Activated CD8-positive, alpha-beta memory T cell treated with anti-CD3 and anti-CD28 coated beads for 24 hours (primary cell): Measurements from ENCODE around the gene CXCL5.
"Not testable (repeated sequence)": the region's sequence is repeated elsewhere in the genome, so short reads cannot be mapped to it uniquely, and the experiment has no call there.

Source experiments
- DNase-seq: peaks from one replicate; pipeline ENCODE4 v3.0.0-alpha.2; 2020

Gene CXCL5

DNA sequence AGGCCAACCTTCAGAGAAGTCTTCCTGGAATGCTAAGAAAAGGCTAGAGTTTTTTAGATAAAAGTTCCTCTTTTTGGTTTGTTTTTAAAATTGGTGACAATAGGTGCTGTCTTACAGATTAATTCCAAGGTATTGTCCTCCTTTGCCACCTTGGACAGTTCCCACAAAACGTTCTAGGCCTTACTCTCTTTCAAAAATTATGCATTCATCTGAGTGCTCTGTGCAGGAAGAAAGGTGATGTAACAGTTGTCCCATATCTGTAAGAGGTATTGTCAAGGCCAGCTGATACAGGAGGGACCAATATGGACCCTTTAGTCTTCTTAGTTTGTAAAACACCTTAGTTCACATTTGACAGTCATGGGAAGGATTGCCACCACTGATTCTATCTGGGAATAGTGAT lies 15.9 kb upstream of the CXCL5 start:
- no peak for DNase-seq

DNA sequence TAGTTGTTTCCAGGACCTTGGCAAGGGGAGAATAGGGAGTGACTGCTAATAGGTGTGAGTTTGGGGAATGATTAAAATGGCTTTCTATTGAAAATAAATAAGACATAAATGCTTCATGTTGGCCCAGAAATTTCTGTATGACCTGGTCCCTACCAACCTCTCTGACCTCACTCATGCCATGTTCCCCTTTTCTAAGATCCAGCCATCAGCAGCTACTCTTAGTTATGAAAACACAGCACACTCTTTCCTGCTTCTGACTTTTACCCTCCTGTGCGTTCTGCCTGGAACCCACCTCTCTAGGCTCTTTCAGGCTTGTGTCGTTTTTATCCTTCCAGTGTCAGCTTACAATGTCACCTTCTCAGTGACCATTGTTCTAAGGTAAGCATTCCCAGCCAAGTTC lies 14.8 kb upstream of the CXCL5 start:
- no peak for DNase-seq

DNA sequence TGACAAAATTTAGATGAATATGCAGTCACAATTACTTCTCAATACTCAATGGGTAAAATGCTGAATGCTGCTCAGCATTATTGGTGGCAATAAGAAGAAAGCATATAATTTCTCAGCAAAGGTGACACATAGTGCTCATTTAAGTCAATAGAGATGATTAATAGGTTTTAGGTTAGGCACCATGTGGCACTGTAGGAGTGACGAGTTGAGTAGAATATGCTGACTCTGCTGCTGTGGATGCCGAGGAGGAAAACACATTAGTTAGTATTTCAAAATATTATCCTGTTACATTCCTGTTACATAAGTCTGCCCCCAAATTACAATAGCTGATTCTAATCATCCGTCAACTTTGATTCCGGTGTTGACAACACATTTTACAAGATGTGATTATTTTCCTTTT lies 13.7 kb upstream of the CXCL5 start:
- DNase-seq = no peak

DNA sequence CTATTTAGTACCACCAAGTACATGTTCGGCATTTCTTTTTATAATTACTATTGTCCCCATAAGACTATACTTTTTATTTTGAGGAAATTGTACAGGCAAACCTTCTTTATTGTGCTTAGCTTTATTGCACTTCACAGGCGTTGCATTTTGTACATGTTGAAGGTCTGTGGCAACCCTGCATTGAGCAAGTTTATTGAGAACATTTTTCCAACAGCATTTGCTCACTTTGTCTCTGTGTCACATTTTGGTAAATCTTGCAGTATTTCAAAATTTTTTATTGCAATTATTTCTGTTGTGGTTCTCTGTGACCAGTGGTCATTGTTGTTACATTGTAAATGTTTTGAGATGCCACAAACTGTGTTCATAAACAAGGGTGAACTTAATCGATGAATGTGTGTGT lies 10.8 kb upstream of the CXCL5 start:
- no peak for DNase-seq

DNA sequence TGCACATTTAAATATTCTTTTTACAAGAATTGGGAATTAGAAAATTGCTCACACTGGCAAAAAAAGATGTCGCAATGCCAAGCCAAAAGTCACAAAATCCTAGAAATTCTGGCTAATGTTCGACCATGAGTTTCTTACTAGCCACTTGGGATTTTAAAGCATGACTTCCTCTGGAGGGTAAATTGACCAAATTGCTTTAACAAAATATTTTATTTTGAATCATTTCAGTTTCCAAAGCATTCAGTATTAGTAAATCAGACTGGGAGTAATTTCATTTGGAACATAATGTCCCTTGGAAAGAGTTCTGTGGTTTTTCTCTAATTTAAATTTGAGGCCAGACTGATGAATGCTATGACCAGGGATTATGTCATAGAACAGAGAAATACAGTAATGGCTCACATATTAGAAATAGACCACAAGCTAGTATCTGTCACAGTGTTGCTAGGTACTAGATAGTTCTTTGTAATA lies 7.6 kb upstream of the CXCL5 start:
- no peak for DNase-seq

DNA sequence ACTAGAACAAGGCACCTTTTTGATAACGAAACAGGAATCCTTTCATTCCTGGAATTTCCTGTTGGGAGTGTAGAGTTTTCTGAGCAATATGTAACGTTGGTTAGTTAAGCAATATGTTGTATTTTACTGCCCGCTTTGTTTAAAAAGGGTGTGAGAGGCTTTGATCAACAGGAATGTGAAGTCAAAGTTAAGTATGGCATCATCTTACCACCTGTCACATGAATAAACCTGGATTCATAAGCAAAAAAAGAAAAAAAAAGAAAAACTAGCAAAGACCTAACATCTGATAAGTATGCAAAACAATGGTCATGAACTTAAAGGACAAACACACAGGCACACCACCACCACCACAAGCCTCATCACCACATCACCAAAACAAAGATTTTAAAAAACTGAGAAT lies 7.1 kb upstream of the CXCL5 start:
- no peak for DNase-seq

DNA sequence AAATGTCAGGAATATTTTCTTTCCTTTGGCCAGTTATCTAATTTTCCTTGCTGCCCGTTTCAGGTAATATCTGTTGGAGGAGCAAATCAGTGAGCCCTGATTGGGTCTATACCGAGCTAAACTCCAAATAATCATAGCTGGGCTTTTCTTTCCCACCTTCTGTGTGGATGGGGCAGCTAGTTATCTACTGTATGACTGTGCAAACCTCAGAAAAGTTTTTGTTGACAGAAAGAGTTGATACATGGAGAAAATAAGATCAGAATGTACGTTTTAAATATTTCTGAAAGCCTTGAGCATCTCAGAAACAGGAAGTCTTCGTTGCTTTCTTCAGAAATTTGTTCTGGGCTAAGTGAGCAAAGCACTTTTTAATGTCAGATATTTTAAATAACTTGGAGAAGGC lies 6.2 kb upstream of the CXCL5 start:
- no peak for DNase-seq

DNA sequence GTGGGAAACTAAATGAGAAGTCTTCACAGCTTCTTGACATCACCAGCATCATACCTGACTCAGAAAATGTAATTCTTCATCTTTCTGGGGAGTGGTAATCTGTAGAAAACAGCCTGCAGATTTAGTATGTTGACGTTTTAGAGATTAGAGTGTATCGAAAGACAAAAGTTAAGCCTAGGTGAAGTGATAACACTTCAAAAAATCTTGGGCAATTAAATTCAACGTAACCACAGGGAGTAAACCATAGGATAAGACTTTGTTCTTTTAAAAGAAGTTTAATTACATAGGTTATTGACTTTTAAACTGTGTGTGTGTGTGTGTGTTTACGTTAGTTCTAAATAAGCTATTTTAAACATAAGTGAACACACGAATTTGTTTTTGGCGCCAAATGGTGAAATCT lies 1.8 kb upstream of the CXCL5 start:
- DNase-seq = no peak

DNA sequence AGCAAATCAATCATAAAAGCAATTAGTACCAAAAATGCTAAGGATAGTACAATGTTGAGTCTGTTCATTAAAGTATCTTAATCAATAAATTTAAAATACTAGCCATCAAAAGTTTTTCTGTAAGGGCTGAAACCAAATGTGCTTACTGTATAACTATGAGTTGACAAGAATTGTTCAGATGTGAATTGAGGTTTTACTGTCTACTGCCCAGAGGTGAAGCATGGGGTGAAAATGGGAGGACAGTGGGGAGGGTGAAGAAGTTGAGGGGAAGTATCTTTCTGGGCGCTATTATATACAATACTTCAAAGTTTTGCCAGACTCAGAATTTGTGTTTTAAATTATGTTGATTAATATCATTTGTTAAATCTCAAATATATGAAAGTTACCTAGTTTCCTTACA lies 6.4 kb downstream of the CXCL5 start:
- DNase-seq = no peak

DNA sequence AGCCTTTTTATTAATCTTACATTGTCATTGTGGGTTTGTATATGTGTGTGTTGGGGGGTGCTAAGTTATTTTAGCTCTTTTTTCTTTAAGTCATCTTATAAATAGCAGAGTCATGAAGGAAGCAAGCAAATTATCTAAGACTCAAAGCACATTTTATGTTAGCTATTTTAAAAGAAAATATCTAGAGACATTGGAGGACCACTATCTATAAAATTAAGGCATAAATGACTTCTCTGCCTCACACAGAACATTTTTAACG lies 6.8 kb downstream of the CXCL5 start:
- no peak for DNase-seq

DNA sequence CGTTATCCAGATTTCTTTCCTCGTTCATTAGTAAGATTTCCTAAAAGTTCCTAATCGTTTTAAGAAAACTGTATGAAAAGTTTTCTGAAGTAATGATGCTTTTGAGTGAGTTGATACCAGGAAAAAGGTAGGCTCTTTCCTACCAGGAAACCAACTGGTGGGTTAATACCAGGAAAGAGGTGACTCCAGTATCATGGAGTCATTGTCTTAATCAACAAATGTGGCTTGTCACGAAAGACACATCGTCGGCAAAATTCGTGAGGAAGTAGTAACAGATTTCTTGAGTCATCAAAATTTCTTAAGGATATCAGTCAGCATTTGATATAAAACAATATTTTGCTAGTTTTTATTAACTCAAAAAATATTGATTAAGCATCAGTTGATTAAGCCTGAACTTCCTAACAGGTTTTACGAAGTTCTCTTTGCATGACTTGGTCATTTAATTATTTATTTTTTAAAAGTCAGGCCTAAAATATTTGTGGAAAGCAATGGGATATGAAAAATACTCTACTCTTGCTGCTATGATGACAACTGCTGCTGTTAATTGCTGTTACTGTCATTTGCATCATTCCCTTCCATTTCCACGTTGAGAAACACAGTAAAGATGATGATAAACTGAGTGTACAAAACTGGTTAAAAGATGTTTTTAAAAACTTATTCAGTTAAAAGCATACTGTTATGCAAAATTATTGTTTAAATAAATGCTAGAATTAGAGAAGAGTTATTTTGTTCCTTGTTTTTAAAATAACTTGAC lies 7.3 kb downstream of the CXCL5 start:
- no peak for DNase-seq

DNA sequence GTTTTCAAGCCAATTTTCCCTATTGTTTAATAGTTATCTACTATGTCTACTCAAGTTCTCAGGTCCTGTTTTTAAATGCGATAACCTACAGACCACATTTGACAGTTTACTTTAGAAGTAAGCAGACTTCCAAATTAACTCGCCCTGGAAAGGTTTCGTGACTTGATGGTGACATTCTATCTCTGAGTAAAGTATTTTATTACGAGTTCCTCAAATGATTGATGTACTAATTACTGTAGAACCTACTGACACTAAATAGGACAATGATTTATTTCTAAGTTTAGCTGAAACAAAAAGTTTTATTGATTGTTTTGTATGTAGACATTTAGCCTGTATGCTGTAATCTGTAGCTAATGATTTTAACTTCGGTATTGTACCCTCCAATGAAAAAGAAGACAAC lies 8.5 kb downstream of the CXCL5 start:
- DNase-seq = no peak

DNA sequence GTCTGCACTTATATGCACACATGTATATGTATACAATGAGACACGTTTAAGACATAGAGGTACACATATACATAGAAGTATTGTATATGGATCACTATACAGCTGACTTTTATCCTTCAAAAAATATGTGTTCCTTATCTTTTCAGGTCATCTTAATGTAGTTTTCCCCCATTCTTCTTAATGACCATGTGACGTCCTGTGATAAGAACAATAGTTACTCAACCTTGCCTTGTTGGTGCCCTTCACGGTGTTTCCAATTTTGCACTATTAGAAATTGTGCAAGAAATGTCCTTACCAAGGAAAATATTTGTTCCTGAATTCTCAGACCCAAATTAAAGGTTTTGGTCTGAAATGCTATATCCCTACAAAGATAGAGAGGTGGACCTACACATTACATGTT lies 9.4 kb downstream of the CXCL5 start:
- DNase-seq = no peak

DNA sequence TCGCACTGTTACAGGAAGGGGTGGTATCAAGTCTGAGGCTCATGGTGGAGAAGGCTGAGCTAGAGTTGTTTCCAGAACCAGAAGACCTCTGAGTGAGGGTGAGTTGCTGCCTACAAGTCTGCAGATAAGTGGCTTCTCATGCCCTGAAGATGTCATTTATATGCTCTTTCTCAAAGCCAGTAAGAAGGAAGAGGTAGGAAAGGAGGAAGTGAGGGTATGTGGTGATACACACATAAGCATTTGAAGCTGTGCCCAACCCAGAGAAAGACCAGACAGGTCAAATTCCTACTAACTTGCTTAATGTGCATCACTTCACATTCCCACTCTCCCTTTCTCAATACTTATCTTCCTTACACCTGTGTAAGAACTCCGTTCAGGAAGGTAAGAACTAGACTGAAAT lies 10.4 kb downstream of the CXCL5 start, which contains the start of gene PPBP:
TSS of gene PPBP (minus strand) at position 130 of the 400 bp plus-strand sequence. CDS start at position 43, 87 bp downstream.
- DNase-seq = no peak

DNA sequence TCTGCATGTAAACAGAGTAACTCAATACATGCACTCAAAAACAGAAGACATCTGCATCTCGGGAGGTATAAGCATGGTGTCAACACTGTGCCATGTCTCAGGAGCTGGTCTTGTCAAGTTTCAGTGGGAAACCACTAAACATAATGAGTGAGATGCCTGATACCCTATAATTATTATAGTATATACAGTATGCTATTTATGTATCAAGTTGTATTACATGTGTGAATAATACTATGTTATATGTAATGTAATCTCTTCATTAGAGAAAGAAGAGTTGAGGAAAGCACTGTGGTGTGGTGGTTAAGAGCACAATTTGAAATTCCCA lies 13.0 kb downstream of the CXCL5 start:
- DNase-seq = no peak

DNA sequence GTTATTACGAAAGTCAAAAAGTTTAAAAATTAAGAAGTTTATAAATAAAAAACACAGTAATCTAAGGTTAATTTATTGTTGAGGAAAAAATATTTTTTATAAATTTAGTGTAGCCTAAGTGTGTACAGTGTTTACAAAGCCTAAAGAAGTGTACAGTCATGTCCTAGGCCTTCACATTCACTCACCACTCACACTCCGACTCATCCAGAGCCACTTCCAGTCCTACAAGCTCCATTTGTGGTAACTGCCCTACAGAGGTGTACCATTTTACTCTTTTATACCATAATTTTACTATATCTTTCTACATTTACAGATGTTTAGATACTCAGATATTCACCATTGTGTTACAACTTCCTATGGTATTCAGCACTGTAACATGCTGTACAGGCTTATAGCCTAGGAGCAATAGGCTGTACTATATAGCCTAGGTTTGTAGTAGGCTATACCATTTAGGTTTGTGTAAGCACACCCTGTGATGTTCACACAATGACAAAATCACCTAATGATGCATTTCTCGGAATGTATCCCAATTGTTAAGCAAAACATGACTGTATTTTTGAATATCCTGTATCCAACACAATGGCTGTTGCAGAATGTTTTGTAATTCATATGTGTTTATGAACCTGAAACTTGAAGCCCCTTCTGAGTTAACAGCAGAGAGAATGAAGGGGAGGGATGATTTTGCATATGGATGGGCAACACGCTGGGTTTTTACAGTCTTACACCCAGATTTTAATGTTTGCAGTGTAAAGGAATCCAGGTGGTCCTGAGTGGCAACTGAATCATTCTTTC lies 13.5 kb downstream of the CXCL5 start:
- DNase-seq = no peak

DNA sequence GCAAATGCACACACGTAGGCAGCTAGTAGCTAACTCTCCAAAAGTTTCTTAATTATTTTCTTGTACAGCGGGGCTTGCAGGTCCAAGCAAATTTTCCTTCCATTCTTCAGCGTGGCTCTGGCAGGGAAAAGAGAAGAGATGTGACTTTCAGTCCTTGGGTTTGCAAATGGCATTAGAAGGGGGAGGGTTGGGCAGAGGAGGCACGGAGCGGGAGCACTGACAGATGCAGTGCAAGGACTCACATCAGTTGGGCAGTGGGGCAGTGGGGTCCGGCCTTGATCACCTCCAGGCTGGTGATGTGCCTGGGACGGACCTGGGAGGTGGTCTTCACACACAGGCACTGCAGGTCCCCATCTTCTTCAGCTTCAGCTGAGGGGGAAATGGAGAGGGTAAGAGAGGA lies 17.3 kb downstream of the CXCL5 start:
- DNase-seq = not testable (repeated sequence)

DNA sequence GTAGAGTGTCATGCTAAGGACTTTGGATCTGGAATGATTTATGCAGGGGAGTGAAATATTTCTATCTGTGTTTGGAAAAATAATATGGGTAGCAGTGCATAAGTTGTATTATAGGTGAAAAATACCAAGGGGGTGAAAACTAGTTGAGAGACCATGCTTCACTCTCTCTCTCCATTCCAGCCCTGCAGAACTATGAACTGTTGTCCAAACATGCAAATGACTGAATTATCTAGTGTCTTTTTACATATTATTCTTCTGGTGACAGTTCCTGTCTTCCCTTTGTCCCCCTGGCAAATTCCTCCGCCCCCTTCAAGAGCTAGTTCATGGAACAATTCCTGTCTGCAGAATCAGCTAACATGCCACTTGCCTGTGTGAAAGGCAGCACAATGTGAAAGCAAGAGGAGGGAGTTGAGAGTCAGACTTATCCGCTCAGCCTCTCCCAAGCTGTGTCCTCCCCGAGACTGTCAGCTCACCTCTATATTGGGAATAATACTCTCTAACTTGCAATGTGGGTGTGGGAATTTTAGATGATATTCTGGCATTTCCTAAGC lies 19.0 kb downstream of the CXCL5 start:
- no peak for DNase-seq

DNA sequence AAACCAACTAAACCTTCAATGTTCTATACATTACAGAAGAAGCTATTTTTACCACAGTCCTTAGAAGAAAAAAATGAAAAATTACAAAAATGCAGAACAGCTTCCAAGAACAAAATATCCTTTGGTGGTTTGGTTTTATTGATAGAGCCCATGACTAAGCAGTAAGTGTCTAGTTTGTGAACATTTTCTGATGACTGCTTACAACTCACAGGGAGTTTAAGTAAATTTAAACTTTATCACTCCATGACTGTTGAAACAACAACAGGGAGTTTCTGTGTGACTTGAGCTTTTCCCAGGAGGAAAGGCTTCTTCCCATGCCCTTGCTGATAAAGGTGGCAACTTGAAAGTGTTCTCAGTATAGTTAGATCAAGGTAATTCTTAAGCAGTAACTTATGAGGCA lies 19.6 kb downstream of the CXCL5 start:
- no peak for DNase-seq

DNA sequence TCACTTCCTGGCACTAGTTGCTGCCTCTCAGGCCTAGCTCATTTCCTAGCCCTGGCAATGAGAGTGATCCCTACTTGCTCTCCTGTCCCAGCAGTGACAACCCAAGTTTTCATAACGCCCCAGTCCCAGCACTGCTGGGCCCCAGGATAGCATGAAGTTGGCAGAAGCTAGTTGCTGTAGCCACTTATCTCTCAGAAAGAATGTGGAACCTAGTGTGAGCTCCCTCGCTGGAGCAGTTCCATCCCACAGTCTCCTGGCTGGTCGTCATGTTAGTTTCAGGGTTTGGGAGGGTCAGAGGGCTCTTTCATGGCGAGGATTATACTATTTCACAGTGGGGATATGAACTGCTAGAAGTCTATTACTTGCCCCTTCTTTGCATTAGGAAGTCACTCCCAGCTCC lies 21.8 kb downstream of the CXCL5 start:
- no peak for DNase-seq

DNA sequence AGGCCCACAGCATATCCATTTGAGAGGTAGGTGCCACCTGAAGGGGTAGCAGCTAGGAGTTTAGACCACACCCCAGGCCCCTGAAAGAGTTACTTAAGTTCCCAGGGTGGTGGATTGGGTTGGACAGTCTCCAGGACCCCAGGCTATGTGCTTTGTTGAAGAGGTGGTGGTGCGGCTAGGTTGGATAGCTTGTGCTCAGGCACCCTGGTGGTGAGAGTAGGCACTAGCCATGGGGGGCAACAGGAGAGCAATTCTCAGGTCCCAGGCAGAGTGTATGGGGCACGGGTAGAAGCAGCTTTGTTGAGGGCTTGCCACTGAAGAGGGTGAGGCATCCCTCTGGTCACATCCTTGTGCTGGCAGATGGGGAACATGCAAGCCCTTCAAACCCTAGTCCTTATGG lies 22.3 kb downstream of the CXCL5 start:
- no peak for DNase-seq

DNA sequence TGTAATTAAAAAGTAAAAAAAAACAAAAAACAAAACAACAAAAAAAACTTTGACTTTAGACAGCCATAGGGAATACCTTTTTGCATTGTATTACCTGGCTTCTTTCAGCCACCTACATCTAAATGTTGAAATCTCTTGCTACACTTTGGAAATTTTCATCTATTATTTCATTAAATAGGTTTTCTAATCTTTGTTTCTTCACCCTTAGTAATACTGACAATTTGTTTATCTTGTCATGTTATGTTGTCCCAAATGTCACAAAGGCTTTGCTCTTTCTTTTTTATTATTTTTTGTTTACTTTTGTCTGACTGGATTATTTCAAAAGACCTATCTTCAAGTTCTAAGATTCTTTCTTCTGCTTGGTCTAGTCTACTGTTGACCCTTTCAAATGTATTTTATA lies 24.1 kb downstream of the CXCL5 start:
- no peak for DNase-seq

DNA sequence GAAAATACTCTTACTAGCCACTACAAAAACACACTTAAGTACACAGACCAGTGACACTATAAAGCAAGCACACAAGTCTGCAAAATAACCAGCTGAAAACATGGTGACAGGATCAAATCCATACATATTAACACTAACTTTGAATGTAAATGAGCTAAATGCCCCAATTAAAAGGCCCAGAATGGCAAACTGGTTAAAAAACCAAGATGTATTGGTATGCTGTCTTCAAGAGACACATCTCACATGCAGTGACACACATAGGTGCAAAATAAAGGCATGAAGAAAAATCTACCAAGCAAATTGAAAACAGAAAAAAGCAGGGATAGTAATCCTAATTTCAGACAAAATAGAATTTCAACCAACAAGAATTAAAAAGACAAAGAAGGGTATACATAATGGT lies 27.5 kb downstream of the CXCL5 start:
- no peak for DNase-seq

DNA sequence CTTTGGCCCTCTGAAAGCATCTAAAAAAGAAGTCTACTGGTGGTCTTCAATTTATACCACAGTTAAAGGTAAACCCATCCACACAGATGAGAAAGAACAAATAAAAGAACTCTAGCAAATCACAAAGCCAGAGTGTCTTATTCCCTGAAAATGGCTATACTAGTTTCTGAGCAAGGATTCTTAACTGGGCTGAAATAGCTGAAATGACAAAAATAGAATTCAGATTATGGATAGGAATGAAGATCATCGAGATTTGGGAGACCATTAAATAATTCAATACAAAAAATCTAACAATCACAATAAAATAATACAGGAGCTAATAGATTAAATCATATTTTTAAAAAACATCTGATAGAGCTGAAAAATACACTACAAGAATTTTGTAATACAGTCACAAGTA lies 28.5 kb downstream of the CXCL5 start:
- no peak for DNase-seq

DNA sequence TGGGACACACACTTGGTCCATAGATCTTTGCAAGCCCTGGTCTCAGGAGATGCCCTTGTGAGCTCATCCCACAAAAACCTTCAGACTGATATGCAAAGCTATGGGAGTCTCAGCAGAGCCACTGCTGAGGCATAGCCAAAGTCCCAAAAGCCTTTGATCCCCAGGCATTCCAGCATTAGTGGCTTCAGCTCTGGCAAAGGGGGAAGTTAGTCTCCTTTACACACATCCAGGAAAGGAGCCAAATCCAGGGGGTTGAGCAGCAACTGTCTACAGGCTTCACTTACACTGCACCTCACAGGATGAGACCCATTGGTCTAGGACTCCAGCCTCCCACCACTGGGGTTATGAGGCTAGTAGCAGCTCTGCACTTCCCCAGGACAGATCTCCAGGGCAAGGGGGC lies 30.6 kb downstream of the CXCL5 start:
- no peak for DNase-seq
